ENCODE results near the gene HS6ST2. TPM values are rescaled to one million over a fixed set of nuclear protein-coding genes. Genes with fewer than 3 reads are reported as not detected.

The HS6ST2 gene
- total and polyA plus RNA-seq, 10 of the 15 experiments (the other 5 are each of a cell fraction or from before 2014, with no cell fraction given) = not detected

DNA sequence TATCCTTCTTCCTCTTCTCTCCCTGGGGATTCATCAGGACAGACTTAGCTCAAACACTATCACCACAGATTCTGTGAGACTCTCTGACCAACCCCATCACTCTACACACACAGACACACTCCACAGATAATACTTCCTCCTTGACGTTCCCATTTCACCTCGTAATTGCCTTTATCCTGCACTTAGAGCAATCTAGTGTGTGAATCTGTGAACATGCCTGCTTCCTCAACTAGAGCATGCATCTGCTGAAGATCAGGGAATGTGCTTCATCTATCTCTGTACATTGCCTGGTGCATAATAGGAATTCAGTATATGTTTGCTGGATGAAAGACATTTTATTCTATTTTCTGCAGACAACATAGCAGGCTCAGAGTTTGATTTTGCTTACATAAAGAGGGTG, 25.1 kb upstream of the HS6ST2 start:
- WGBS (ENCODE audit: insufficient coverage, insufficient replicate concordance, low lambda C conversion rate, missing lambda C conversion rate) = 25% methylated on average over 2 of the region's 2 CpGs
- Histone ChIP-seq H3K79me2 (ENCODE audit: control insufficient read depth, insufficient read depth, low read length) (no peaks in the 10 kb centered on the region), H3K9me3 (replicated peaks; ENCODE audit: control insufficient read depth, insufficient read depth, low read length) (no peaks in the 10 kb centered on the region), H3K4me1 (ENCODE audit: control insufficient read depth, insufficient read depth, low read length) (no peaks in the 10 kb centered on the region), H3K27ac (ENCODE audit: control insufficient read depth, insufficient read depth) (no peak overlapping the region), H3K4me2 (ENCODE audit: control insufficient read depth, insufficient read depth) (no peak overlapping the region), H3K4me3 (no peak overlapping the region), H2AFZ (ENCODE audit: control insufficient read depth, low read depth, low read length) (no peak overlapping the region), H3K27me3 (replicated peaks in 1 of 2; ENCODE audit: control insufficient read depth in 2 of 2, insufficient read depth in 2 of 2, low read length in 1 of 2) (no peaks in the 10 kb centered on the region; a peak in 1 of 4 replicates), H3K36me3 (ENCODE audit: control insufficient read depth in 2 of 2, insufficient read depth in 2 of 2, low read length in 1 of 2) (no peaks in the 10 kb centered on the region), H4K20me1 (ENCODE audit: control insufficient read depth, insufficient read depth) (no peaks in the 10 kb centered on the region), H3K9ac (ENCODE audit: control insufficient read depth, insufficient read depth, low read length) (no peak overlapping the region)
- intact Hi-C loops (cut with micrococcal nuclease; ENCODE audit: unreplicated experiment) (no loop called here), in situ Hi-C loops (cut with MboI) (no loop called here)
- ChIA-PET POLR2A (no interaction called here), CTCF (interaction anchor here (1.4 kb wide), 1 partner anchor 21 kb away, joined by 3 read pairs; no protein-coding TSS in a partner anchor), RAD21 (ENCODE audit: unreplicated experiment) (no interaction called here), SMC1A (ENCODE audit: uncharacterized antibody, unreplicated experiment) (no interaction called here)
- no TSS peak for BruUV-seq (replicated peaks)
- ATAC-seq (no peak), FAIRE-seq (no peak), DNase-seq (ENCODE audit: low read depth, low spot score) (no peak)
- TF ChIP-seq EP300 (IDR thresholded peaks at IDR 0.05; ENCODE audit: borderline replicate concordance in 1 of 2, control insufficient read depth in 1 of 2, low read depth in 2 of 2, low read length in 2 of 2) (no peak), POLR2A (IDR thresholded peaks at IDR 0.05; ENCODE audit: low read depth, low read length) (no peak), MYB (IDR thresholded peaks at IDR 0.05; ENCODE audit: borderline replicate concordance, low read depth, low read length) (no peak), SMARCA5 (IDR thresholded peaks at IDR 0.05) (no peak), IKZF1 (conservative IDR thresholded peaks at IDR 0.05) (no peak), NBN (IDR thresholded peaks at IDR 0.05) (no peak), TBL1XR1 (IDR thresholded peaks at IDR 0.05; ENCODE audit: low read depth, low read length) (no peak), POLR2AphosphoS2 (IDR thresholded peaks at IDR 0.05; ENCODE audit: low read depth, low read length) (no peak), NFIC (IDR thresholded peaks at IDR 0.05; ENCODE audit: low read depth, low read length) (no peak), PAX8 (IDR thresholded peaks at IDR 0.05) (no peak), RB1 (IDR thresholded peaks at IDR 0.05; ENCODE audit: borderline replicate concordance) (no peak), SMAD5 (IDR thresholded peaks at IDR 0.05; ENCODE audit: low read depth) (no peak), MEF2A (IDR thresholded peaks at IDR 0.05; ENCODE audit: insufficient read depth, low read depth, low read length) (no peak), MXI1 (IDR thresholded peaks at IDR 0.05; ENCODE audit: low read depth, low read length) (no peak), RUNX3 (IDR thresholded peaks at IDR 0.05; ENCODE audit: low read length) (no peak)
- TF ChIP-seq, protein P1, sequence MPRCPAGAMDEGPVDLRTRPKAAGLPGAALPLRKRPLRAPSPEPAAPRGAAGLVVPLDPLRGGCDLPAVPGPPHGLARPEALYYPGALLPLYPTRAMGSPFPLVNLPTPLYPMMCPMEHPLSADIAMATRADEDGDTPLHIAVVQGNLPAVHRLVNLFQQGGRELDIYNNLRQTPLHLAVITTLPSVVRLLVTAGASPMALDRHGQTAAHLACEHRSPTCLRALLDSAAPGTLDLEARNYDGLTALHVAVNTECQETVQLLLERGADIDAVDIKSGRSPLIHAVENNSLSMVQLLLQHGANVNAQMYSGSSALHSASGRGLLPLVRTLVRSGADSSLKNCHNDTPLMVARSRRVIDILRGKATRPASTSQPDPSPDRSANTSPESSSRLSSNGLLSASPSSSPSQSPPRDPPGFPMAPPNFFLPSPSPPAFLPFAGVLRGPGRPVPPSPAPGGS (IDR thresholded peaks at IDR 0.05; ENCODE audit: borderline replicate concordance, insufficient read depth, low read depth, low read length, poor library complexity, severe bottlenecking) = no peak
- TF ChIP-seq, protein P2, sequence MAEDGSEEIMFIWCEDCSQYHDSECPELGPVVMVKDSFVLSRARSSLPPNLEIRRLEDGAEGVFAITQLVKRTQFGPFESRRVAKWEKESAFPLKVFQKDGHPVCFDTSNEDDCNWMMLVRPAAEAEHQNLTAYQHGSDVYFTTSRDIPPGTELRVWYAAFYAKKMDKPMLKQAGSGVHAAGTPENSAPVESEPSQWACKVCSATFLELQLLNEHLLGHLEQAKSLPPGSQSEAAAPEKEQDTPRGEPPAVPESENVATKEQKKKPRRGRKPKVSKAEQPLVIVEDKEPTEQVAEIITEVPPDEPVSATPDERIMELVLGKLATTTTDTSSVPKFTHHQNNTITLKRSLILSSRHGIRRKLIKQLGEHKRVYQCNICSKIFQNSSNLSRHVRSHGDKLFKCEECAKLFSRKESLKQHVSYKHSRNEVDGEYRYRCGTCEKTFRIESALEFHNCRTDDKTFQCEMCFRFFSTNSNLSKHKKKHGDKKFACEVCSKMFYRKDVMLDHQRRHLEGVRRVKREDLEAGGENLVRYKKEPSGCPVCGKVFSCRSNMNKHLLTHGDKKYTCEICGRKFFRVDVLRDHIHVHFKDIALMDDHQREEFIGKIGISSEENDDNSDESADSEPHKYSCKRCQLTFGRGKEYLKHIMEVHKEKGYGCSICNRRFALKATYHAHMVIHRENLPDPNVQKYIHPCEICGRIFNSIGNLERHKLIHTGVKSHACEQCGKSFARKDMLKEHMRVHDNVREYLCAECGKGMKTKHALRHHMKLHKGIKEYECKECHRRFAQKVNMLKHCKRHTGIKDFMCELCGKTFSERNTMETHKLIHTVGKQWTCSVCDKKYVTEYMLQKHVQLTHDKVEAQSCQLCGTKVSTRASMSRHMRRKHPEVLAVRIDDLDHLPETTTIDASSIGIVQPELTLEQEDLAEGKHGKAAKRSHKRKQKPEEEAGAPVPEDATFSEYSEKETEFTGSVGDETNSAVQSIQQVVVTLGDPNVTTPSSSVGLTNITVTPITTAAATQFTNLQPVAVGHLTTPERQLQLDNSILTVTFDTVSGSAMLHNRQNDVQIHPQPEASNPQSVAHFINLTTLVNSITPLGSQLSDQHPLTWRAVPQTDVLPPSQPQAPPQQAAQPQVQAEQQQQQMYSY (CRISPR knock-in tag; IDR thresholded peaks at IDR 0.05) = no peak
- TF ChIP-seq, protein P3, sequence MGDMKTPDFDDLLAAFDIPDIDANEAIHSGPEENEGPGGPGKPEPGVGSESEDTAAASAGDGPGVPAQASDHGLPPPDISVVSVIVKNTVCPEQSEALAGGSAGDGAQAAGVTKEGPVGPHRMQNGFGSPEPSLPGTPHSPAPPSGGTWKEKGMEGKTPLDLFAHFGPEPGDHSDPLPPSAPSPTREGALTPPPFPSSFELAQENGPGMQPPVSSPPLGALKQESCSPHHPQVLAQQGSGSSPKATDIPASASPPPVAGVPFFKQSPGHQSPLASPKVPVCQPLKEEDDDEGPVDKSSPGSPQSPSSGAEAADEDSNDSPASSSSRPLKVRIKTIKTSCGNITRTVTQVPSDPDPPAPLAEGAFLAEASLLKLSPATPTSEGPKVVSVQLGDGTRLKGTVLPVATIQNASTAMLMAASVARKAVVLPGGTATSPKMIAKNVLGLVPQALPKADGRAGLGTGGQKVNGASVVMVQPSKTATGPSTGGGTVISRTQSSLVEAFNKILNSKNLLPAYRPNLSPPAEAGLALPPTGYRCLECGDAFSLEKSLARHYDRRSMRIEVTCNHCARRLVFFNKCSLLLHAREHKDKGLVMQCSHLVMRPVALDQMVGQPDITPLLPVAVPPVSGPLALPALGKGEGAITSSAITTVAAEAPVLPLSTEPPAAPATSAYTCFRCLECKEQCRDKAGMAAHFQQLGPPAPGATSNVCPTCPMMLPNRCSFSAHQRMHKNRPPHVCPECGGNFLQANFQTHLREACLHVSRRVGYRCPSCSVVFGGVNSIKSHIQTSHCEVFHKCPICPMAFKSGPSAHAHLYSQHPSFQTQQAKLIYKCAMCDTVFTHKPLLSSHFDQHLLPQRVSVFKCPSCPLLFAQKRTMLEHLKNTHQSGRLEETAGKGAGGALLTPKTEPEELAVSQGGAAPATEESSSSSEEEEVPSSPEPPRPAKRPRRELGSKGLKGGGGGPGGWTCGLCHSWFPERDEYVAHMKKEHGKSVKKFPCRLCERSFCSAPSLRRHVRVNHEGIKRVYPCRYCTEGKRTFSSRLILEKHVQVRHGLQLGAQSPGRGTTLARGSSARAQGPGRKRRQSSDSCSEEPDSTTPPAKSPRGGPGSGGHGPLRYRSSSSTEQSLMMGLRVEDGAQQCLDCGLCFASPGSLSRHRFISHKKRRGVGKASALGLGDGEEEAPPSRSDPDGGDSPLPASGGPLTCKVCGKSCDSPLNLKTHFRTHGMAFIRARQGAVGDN (IDR thresholded peaks at IDR 0.05) = no peak

Measured in GM12878 (cell line).